ENCODE measurements around the gene KLRD1.
"Not testable (repeated sequence)": the region's sequence is repeated elsewhere in the genome, so short reads cannot be mapped to it uniquely, and the experiment has no call there.

The KLRD1 gene

DNA sequence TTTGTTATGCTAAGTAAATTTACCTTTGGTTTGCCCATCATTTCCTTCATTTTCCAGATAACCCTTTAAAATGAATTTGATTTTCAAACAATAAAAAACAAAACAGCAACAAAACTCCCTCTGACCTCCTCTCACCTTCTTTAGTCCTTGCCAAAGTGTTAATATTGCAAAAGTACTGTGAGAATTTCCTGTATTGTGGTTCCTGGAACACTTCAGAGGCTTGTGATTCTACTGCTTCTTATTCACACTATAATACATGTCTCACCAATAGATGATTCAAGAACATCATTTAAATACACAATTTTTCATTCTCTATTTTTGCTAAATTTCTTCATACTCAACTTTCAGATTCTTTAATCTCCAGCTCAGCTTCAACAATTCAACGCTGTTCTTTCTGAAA is at the start of gene KLRD1:
KLRD1 (plus strand) TSS at position 241 of the 400 bp plus-strand sequence. CDS start 208 bp downstream, outside the sequence.
- DNase-seq (ENCODE audit: low spot score), result no peak

DNA sequence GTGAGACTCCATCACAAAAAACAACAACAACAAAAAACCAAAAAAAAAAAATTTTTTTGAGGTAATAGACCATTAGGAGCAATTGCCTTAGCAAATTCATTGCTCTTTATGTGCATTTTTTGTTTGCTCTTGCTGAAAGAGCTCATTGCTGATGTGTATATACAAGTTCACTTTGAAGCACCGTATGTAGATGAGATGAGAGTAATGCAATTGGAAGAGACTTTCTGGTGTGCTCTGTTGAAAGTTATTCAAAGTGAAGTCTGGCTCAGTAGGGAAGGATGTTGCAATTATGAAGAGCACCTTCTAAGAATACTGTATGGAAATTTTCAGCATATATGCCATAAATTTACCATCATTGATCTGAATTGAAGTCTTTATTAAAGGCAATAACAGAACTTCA is 46.7 kb upstream of the KLRD1 start:
- no peak for DNase-seq (ENCODE audit: low spot score)

DNA sequence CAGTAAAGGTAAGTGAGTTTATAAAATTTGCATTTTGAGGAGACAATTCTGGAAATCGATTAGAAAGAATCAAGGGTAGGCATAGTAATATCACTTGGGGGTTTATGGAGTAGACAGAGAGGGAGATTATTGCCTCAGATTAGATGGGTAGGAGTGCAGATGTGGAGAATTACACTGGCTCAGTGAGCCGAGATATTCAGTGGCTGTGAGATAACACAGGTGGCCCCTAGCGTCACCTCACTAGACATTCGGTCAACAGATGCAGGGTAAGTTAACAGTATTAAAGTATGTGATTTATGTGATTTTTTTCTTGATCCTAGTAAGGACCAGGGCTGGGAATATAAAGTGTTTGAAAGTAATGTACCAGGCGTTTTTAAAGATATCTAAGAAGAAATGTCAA is 39.6 kb upstream of the KLRD1 start:
- no peak for DNase-seq (ENCODE audit: low spot score)

- no peak for DNase-seq (ENCODE audit: low spot score)
Measured at GRCh38 chr12:10272467-10272866, 35.2 kb upstream of the KLRD1 start.

DNA sequence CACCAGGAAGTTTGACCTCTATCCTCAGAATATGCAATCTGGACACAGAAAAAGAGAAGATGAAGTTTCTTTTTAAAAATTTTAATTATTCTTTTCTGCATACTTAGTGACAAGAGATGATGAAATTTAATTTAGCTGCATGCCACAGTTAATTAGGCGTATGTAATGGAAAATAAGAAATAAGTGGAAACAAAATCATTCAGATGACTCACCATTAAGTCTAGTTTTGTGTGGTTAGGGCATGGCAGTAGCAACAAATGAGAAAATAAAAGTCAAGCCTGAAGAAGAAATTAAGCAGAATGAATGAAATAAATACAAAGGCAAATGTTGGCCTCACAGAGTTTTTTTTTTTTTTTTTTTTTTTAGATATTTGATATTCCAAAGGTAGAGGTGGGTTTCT is 30.9 kb upstream of the KLRD1 start:
- no peak for DNase-seq (ENCODE audit: low spot score)

DNA sequence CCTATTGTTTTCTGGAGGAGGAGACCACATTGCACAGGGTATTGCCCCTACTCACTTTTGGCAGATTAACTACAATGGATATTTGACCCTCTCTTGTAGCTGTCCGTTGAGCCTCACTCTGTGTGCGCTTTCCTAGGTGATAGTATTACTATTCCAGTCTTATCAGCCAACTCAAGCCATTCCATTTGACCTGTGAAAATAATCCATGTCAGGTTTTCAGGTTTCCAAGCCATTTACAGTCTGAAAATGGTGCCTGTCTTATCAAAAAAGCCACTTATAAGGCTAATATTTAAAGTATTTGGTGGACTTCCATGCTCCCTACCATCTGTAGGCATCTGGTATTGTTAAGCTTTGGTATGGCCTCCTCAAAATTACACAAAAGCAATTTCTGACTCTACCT is 29.6 kb upstream of the KLRD1 start:
- DNase-seq (ENCODE audit: low spot score), result no peak

- no peak for DNase-seq (ENCODE audit: low spot score)
Measured at GRCh38 chr12:10279937-10280336, 27.7 kb upstream of the KLRD1 start.

DNA sequence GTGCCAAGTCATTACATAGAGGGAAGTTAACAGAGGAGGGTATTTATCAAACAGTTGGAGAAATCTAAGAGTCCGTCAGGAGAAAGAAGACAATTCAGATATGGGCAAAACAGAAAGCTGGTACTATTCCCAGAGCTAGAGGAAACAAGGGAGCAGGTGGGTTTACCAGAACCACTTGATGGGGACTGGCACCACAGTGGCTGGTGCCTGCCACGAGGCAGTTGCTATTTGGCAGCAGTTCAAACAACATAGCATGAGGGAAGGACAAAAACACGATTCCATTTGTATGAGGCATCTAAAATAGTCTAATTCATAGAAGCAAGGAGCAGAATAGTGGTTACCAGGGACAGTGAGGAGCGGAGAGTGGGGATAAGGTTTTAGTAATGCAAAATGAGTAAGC is 24.6 kb upstream of the KLRD1 start:
- DNase-seq (ENCODE audit: low spot score), result no peak

- DNase-seq (ENCODE audit: low spot score), result no peak
Measured at GRCh38 chr12:10285919-10286318, 21.8 kb upstream of the KLRD1 start.

- no peak for DNase-seq (ENCODE audit: low spot score)
Measured at GRCh38 chr12:10289005-10289754, 18.5 kb upstream of the KLRD1 start.

DNA sequence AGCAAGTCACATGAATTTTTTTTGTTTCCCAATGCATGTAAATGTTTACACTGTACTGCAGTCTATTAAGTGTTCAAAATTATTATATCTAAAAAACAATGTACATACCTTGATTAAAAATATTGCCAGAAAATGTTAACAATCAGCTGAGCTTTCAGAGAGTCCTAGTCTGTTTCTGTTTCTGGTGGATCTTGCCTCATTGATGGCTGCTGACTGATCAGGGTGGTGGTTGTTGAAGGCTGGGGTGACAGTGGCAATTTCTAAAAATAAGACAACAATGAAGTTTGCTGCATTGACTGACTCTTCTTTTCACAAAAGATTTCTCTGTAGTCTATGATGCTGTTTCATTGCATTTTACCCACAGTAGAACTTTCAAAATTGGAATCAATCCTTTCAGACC is 16.6 kb upstream of the KLRD1 start:
- no peak for DNase-seq (ENCODE audit: low spot score)

GRCh38 chr12:10293151-10293550 is 14.5 kb upstream of the KLRD1 start:
- no peak for DNase-seq (ENCODE audit: low spot score)

DNA sequence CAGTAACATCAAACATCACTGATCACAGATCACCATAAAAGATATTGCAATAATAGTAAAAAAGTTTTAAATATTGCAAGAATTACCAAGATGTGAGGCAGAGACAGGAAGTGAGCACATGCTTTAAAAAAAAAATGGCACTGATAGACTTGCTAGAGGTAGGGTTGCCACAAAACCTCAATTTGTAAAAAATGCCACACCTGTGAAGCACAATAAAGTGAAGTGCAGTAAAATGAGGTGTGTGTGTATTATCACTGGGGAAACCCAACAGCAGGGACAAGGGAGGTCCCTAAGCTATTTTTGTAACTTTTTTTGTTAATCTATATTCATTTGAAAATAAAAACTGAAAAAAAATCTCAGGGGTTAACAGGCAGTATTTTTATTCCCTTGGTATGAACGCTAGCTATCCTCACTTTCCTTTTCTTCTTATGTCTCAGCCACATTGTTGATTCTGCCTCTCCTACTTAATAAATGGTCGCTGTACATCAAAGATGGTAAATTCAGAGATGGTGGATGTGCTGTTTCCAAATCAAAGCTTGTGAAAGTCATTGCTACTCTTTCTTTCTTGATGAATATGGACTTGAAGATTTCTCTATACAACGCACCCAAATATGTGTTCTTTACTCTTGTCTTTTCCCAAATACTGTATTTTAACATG is 14.0 kb upstream of the KLRD1 start:
- DNase-seq (ENCODE audit: low spot score), result no peak

DNA sequence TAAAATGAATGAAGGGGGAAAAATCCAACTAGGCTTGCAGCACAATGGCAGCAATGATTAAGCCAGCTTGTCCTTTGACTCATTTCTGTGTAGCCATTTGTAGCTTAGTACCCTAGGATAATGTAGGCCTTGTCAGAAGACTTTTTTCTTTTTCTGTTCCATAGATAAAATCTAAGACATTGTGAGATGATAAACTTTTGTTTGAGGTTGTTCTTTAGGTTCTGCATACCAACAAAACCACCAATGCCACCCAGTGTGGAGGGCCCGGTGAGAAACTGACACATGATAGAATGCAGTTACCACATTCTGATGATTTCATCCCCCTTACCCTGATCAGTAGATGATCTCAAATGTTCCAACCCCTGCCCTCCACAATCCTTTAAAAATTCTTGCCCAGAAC is 6.6 kb upstream of the KLRD1 start:
- no peak for DNase-seq (ENCODE audit: low spot score)

DNA sequence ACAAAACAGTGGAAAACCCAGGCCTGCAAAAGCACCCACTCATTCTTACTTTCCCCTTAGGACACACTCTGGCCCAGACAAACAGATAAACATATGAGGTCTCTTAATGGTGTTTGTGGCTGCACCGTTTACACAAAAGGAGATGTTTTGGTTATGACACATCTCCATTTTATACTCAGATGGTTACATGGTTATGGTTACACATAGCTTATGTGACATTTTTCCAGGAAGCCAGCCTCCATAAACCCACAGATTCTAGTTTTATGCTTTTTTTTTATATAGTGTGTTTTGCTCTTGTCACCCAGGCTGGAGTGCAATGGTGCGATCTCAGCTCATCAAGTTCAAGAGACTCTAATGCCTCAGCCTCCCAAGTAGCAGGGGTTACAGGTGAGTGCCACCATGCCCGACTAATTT is 3.5 kb upstream of the KLRD1 start:
- DNase-seq (ENCODE audit: low spot score), result no peak

GRCh38 chr12:10305411-10305810 is 2.3 kb upstream of the KLRD1 start:
- DNase-seq (ENCODE audit: low spot score), result no peak

DNA sequence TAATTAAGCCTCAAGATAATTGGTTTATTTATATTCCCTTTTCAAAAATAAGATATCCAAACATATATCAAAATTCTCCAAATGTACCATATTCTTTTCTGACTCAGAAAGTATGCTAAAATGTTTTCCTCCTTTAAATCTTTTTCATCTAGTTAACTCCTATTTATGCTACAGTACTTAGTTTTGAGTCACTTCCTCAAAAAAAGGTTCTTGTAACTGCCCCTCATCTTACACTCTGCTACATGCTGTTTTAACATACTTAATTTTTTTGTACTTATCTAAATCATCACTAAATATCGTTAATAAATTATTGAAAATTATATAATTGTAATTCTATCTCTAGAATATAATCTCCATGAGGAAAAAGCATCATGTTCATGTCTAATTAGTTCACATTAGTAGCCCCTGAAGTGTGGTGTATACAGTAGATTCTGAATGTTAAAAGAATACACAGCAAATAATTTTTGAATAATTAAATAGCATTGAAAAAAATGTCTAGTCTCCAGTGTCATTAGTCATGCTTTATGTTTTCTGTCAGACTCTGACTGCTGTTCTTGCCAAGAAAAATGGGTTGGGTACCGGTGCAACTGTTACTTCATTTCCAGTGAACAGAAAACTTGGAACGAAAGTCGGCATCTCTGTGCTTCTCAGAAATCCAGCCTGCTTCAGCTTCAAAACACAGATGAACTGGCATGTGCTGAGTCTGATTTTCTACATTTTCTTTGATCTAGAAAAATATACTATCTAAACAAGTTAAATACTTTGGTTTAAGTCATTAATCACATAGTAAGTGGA is 3.5 kb downstream of the KLRD1 start:
- DNase-seq (ENCODE audit: low spot score), result no peak

DNA sequence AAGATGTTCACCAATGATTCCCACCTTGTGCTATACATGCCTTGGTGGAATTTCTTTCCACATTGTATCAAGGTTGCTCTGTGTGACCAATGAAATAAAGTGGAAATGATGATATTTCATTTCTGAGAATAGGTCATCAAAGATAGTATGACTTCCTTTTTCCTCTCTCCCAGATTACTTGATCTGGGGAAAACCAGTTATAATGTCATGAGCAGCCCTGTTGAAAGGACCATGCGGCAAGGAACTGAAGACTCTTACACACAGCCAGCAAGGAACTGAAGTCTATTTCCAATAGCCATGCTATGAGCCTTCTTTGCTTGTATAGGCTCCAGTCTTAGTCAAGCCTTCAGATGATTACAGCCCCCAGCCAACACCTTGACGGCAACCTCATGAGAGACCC is 11.7 kb downstream of the KLRD1 start:
- no peak for DNase-seq (ENCODE audit: low spot score)

GRCh38 chr12:10320643-10321042 is 13.0 kb downstream of the KLRD1 start:
- no peak for DNase-seq (ENCODE audit: low spot score)

- DNase-seq (ENCODE audit: low spot score), result not testable (repeated sequence)
Measured at GRCh38 chr12:10328691-10329090, 21.0 kb downstream of the KLRD1 start.

DNA sequence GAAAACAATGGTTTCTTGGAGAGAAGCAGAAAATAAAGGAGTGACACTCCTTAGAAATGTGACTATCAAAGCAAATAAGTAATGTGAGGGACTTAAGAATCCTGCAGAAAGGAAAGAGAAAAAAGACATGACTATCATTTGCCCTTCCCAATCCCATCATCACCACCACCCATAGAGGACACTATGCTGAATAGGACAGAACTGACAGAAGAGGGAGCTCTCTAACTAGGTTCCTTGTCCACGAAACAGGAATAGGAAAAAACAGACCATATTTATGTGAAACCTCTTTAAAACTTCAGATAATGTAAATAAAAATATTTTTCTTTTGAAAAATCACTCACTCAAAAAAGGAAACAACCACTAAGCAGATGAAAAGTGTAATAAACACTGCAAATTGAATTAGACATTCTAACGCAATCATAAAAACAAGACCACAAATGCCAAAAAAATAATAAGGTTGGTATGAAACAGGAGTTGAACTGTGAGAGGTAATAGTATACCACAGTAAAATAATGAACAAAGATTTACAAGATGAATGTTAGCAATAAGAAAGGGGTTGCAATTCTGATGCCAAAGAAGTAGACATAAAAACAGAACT is 24.1 kb downstream of the KLRD1 start:
- peak; percentile 39 for DNase-seq (ENCODE audit: low spot score)

DNA sequence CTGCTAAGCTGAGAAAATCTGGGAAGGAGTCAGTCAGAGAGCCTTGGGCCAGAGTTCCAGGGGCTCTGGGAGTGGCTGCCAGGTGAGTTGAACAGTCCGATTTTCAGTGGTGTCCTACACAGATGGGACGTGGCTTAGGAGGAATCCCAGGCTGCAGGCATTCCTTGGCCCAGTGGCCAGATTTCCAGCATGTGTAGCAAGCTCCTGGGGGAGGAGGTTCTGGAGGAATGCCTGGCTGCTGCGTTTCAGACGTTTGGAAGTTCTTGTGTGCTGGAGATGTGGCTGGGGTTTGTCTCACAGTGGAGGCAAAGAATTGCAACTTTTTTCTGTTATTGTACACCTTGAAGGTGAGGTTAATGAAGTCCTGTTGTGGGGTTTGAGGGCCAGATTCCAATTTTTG is 28.5 kb downstream of the KLRD1 start:
- not testable (repeated sequence) for DNase-seq (ENCODE audit: low spot score)

DNA sequence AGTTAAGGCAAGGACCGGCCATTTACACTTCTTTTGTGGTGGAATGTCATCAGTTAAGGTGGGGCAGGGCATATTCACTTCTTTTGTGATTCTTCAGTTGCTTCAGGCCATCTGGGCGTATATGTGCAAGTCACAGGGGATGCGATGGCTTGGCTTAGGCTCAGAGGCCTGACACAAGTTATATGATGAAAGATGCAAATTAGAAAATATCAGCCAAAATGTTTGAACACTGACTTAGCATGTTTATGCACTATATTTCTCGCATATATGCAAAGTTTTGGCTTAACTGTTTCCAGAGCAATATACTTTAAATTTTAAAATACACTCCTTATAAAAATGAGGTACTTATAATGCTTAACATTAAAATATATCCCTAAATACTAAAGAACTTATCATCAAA is 30.8 kb downstream of the KLRD1 start:
- DNase-seq (ENCODE audit: low spot score), result not testable (repeated sequence)
